IPS DF 6.9 (cell line): ENCODE results near the gene PREX1.
"Not testable (repeated sequence)": the region's sequence is repeated elsewhere in the genome, so short reads cannot be mapped to it uniquely, and the experiment has no call there.

Experiments used
- DNase-seq: peaks from one replicate; pipeline ENCODE4 v3.0.0-alpha.2; 2013; ENCODE audit warnings: low read depth, low spot score
- H3K27ac ChIP-seq: one replicate; pipeline ENCODE4 v1.5.1; 2013; ENCODE audit warnings: low read length, control low read depth
- H3K27me3 ChIP-seq: 2 replicates; pipeline ENCODE4 v1.6.1; 2013; ENCODE audit warnings: mild to moderate bottlenecking, low read length; ENCODE audit not compliant: control insufficient read depth, insufficient read depth
- H3K36me3 ChIP-seq: 2 replicates; pipeline ENCODE4 v1.6.1; 2013; ENCODE audit warnings: low read length; ENCODE audit not compliant: control insufficient read depth, insufficient read depth
- H3K4me1 ChIP-seq: 2 replicates; pipeline ENCODE4 v1.6.1; 2013; ENCODE audit warnings: low read length; ENCODE audit not compliant: control insufficient read depth, insufficient read depth
- H3K4me3 ChIP-seq: 2 replicates; pipeline ENCODE4 v1.5.1; 2013; ENCODE audit warnings: mild to moderate bottlenecking, low read length
- H3K9me3 ChIP-seq: 2 replicates; pipeline ENCODE4 v1.6.1; 2013; ENCODE audit warnings: low read length, inconsistent platforms; ENCODE audit not compliant: control insufficient read depth, insufficient read depth
- whole genome bisulfite sequencing: extraction: QIAGEN DNeasy Blood & Tissue Kit; methylation state at CpG from one replicate; pipeline ENCODE4 v1.1.7; 2013; ENCODE audit warnings: mixed read lengths, missing lambda C conversion rate; ENCODE audit not compliant: insufficient read length, insufficient coverage; 5-methylcytosine and 5-hydroxymethylcytosine counted together

Gene PREX1

DNA sequence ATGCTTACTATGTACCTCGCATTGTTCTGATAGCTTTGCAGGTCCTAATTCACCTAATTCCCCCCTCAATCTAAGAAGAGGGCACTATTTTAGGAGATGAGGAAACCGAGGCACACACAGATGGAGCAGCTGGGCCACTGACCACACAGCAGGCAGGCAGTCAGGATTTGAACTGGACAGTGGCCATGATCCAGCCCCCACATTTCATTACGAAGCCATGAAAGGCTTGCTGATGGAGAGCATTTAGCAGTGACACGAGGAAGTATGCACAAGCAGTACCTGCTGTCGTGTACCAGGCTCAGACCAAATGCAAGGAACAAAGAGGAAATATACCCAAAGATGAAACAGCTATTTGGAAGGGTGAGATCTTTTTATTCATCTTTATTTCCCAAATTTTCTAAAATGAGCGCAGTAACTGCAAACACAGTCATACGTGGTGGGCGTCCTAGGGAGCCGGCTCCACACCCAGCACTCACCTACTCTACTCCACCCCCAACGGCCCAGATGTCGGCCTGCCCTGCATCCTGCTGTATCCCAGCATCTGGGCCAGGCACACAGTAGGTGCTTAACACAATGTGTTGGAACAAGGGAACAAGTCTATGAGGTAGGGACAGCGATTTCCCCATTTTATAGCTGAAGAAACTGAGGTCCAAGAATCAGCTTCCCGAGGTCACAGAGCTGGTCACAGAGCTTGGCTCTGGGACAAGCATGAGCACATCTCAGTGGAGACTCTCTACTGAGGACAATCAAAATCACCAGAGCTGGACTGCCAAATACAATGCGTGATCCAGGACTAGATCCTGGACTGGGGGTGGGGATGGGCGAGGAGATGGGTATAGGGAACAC is 15.0 kb downstream of the PREX1 start:
- H3K9me3 ChIP-seq = no peaks in the 10 kb centered on the region
- no peak overlapping the region for H3K4me3 ChIP-seq
- no CpG with 5 or more reads among the region's 15 CpGs for WGBS
- DNase-seq = no peak
- H3K4me1 ChIP-seq = no peaks in the 10 kb centered on the region
- no peaks in the 10 kb centered on the region for H3K27me3 ChIP-seq
- no peak overlapping the region for H3K27ac ChIP-seq
- no peaks in the 10 kb centered on the region for H3K36me3 ChIP-seq

DNA sequence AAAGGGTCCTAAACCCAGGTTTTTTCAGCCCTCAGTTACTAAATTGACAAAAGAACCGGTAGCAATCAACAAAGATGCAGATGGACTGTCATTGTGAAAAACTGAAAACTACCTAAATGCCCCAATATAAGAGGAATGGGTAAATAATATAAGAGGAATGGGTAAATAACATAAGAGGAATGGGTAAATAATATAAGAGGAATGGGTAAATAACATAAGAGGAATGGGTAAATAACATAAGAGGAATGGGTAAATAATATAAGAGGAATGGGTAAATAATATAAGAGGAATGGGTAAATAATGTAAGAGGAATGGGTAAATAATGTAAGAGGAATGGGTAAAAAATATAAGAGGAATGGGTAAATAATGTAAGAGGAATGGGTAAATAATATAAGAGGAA is 15.7 kb downstream of the PREX1 start:
- H3K4me1 ChIP-seq, H3K4me3 ChIP-seq, DNase-seq, H3K27me3 ChIP-seq, H3K36me3 ChIP-seq, H3K27ac ChIP-seq, H3K9me3 ChIP-seq: not testable (repeated sequence)
- WGBS = no CpG with 5 or more reads among the region's 1 CpG

DNA sequence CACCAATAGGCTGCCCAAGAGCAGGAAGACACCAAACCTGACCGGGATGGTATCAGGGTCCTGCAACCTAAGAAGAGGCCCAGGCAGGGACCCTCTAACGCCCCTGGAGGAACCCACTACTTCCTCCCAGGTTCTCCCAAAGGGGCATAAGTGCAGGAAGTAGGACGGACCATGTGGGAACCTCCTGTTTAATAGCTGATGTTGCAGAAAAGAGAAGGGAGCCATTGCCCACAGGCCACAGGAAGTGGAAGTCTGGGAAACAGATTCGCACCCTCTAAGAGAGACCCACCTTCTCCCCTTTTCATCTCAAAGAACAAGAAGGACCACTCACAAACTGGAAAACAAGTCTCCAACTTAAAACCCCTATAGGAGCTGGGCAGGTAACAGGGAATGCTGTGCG is 18.1 kb downstream of the PREX1 start:
- Histone ChIP-seq H3K9me3 (no peaks in the 10 kb centered on the region), H3K36me3 (no peaks in the 10 kb centered on the region), H3K27ac (no peak overlapping the region), H3K27me3 (no peaks in the 10 kb centered on the region), H3K4me1 (no peaks in the 10 kb centered on the region), H3K4me3 (no peak overlapping the region)
- no peak for DNase-seq
- no CpG with 5 or more reads among the region's 5 CpGs for WGBS

DNA sequence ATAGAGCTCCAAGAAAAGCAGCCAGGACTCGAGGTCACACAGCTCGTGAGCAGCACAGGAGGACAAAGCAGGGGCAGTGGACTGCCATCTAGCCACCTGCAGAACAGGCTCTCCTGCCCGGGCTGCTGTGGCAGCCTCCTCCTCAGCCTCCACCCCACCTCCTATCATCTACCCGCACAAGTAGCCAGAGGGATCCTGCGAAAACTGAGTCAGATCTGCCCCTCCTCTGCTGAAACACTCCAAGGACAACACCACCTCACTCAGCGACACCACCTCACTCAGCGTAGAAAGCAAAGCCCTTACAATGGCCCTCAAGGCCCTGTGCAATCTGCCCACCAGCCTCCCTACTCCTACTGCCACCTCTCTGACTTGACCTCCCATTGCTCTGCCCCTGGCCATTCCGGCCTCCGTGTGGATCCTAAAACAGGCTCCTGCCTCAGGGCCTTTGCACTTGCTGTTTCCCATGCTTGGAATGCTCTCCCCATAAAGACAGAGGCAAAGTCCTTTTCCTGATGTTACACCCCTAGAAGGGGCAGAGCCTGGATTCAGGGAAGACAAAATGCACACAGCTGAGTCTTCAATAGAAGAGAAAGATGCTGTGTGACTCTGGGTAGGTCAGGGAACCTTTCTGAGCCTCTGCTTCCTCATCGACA is 19.3 kb downstream of the PREX1 start:
- no CpG with 5 or more reads among the region's 10 CpGs for WGBS
- H3K9me3 ChIP-seq = no peaks in the 10 kb centered on the region
- no peaks in the 10 kb centered on the region for H3K36me3 ChIP-seq
- no peaks in the 10 kb centered on the region for H3K27me3 ChIP-seq
- no peaks in the 10 kb centered on the region for H3K4me1 ChIP-seq
- no peak for DNase-seq
- H3K27ac ChIP-seq = no peak overlapping the region
- no peak overlapping the region for H3K4me3 ChIP-seq

DNA sequence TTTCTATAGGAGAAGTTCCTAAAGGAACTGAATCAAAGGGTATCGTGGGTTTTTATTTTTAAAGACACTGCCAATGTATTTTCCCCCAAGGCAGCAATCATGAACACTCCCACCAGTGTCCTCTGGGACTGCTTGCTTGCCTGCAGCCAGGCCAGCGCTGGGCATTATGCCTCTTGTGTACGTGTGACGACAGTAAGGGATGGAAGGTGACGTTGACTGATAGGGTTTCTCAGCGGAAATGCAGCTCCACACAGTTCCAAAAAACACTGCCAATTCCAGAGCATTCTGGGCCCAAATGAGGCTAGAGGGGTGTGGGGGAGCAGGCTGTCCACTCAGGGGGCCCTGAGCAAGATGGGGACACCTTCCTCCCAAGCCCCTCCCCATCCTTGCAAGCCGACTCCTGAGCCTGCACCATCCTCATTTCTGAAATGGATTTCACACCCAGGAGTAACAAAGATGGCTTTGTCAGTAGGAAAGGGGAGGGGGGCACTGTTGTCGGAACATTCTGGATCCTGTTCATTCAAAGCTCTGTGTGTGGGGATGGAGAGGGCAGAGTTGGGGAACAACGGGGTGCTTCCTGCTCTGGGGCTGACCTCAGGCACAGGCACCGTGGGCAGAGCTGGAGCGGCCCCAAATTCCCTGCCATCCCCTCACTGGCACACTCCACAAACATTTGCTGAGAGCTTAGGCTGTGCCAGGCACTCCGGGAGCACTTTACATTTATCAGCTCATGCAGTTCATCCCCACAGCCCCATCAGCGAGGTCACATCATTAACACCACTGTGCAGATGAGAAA is 20.0 kb downstream of the PREX1 start:
- WGBS = no CpG with 5 or more reads among the region's 13 CpGs
- Histone ChIP-seq H3K9me3 (no peaks in the 10 kb centered on the region), H3K27ac (no peak overlapping the region), H3K4me1 (no peaks in the 10 kb centered on the region), H3K36me3 (no peaks in the 10 kb centered on the region), H3K4me3 (no peak overlapping the region), H3K27me3 (no peaks in the 10 kb centered on the region)
- DNase-seq = no peak

DNA sequence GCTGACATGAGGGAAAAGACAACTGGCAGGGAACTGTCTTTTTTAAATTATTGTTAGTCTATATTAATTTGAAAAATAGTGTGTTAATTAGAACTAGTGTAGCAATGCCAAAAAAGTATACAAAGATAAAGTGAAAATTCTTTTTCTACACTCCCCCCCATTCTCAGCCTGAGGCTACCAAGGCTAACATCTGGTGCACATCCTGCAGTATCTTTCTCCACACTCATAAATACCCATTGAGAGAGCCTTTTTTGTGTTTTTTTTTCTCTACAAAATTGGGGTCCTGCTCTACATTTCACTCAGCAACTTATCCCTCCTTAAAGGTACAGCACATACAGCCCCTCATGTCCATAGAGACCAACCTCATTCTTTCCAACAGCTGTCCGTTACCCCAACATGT is 20.7 kb downstream of the PREX1 start:
- no peak overlapping the region for H3K27ac ChIP-seq
- no peaks in the 10 kb centered on the region for H3K36me3 ChIP-seq
- H3K4me3 ChIP-seq = no peak overlapping the region
- no peaks in the 10 kb centered on the region for H3K9me3 ChIP-seq
- no CpG with 5 or more reads among the region's 1 CpG for WGBS
- no peaks in the 10 kb centered on the region for H3K4me1 ChIP-seq
- H3K27me3 ChIP-seq = no peaks in the 10 kb centered on the region
- no peak for DNase-seq

DNA sequence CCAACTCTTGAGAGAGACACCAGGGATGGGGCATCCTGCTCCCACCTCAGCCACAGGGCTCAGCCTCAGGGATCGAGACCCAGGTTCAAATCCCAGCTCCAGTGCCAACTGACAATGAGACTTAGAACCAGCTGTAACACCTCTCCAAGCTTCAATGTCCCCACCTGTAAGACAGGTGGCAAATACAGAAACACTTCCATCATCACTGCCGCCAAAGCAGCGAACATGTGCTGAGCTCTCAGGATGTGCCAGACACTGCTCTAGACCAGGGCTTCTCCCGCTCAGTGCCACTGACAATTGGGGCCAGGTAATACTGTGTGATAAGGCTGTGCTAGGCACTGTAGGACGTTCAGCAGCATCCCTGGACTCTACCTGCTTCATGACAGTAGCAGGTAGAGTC is 22.1 kb downstream of the PREX1 start:
- H3K9me3 ChIP-seq = no peaks in the 10 kb centered on the region
- H3K27me3 ChIP-seq = no peaks in the 10 kb centered on the region
- no peaks in the 10 kb centered on the region for H3K36me3 ChIP-seq
- H3K4me1 ChIP-seq = no peaks in the 10 kb centered on the region
- no peak for DNase-seq
- no peak overlapping the region for H3K27ac ChIP-seq
- WGBS = no CpG with 5 or more reads among the region's 5 CpGs
- H3K4me3 ChIP-seq = no peak overlapping the region

DNA sequence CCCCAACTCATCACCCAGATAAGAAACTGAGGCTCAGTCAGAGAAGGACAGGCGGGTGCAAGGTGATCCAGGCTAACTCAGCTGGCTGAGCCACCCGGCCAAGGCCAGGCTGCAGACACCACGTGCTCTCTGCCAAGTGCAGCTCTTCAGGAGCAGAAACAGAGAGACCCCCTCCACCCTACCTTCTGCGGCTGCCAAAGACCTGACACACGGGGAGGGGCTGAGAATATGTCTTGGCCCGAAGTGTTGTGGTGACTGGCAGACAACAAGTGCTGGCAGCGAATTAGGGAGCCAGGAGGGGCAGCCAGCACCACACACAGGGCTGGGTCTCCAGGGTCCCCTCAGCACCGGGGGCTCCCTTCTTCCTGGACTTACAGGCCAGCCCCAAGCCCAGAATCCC is 22.5 kb downstream of the PREX1 start:
- H3K27ac ChIP-seq = no peak overlapping the region
- DNase-seq = no peak
- H3K4me1 ChIP-seq = no peaks in the 10 kb centered on the region
- no peaks in the 10 kb centered on the region for H3K9me3 ChIP-seq
- no peaks in the 10 kb centered on the region for H3K27me3 ChIP-seq
- no peak overlapping the region for H3K4me3 ChIP-seq
- WGBS = no CpG with 5 or more reads among the region's 8 CpGs
- H3K36me3 ChIP-seq = no peaks in the 10 kb centered on the region

DNA sequence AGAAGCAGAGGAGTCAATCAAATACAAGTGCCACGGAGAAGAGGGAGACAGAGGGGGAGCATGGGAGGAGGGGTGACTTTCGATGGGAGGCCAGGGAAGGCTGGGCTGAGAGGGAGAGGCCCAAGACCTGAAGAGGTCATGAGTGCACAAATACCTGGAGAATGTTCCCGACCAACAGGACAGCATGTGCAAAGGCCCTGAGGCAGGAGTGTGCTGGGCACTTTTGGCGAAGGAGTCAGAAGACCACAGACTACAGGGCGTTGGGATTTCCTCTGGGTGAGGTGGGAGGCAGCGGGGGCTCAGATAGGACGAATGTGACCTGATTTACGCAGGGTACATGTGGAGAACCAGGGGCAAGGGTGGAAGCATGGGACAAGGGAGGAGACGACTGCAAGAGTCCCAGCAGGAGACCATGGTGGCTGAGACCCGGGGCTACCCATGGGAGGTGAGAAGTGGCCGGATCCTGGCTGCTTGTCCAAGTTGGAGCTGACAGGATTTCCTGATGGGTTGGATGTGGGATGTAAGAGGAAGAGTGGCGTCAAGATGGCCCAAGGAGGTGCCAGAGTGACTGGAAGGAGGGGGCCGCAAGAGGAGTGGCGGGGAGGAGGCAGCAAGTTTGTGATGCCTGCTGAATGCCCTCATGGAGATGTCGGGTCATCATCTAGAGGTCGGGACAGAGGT is 23.4 kb downstream of the PREX1 start:
- no CpG with 5 or more reads among the region's 16 CpGs for WGBS
- Histone ChIP-seq H3K27ac (no peak overlapping the region), H3K9me3 (no peaks in the 10 kb centered on the region), H3K27me3 (no peaks in the 10 kb centered on the region), H3K4me1 (no peaks in the 10 kb centered on the region), H3K36me3 (no peaks in the 10 kb centered on the region), H3K4me3 (no peak overlapping the region)
- DNase-seq = no peak
